Liver (tissue), 9 donors: ENCODE measurements around the gene ZDHHC9. TPM values are rescaled to one million over a fixed set of nuclear protein-coding genes. Genes with fewer than 3 reads are reported as not detected.

Experiments
- DNase-seq: peaks from one replicate; pipeline ENCODE4 v3.0.0-alpha.2; 2017; ENCODE audit warnings: low spot score
- H3K27ac ChIP-seq, 2 donors: one replicate each; pipeline ENCODE4 v1.7.0; 2013; ENCODE audit warnings: inconsistent platforms in 2 of 2, low read length in 2 of 2, control low read depth in 1 of 2, low read depth in 1 of 2, mild to moderate bottlenecking in 1 of 2
- H3K27me3 ChIP-seq, 4 donors: one replicate each; pipeline versions ENCODE4 v1.6.1 to v1.7.0; 2013; ENCODE audit warnings: low read length in 3 of 4, inconsistent platforms in 1 of 4, mild to moderate bottlenecking in 1 of 4, moderate library complexity in 1 of 4; ENCODE audit not compliant: control insufficient read depth in 4 of 4, insufficient read depth in 4 of 4
- H3K36me3 ChIP-seq, 4 donors: one replicate each; pipeline versions ENCODE4 v1.6.1 to v1.7.0; 2013; ENCODE audit warnings: low read length in 3 of 4, mild to moderate bottlenecking in 3 of 4, low read depth in 1 of 4, moderate library complexity in 1 of 4; ENCODE audit not compliant: control insufficient read depth in 4 of 4, insufficient read depth in 3 of 4
- H3K4me1 ChIP-seq, 4 donors: one replicate each; pipeline versions ENCODE4 v1.6.1 to v1.7.0; 2013; ENCODE audit warnings: low read length in 3 of 4, mild to moderate bottlenecking in 3 of 4, moderate library complexity in 1 of 4; ENCODE audit not compliant: control insufficient read depth in 4 of 4, insufficient read depth in 4 of 4
- H3K4me3 ChIP-seq, 3 donors: one replicate each; pipeline versions ENCODE4 v1.6.1 to v1.7.0; 2013; ENCODE audit warnings: low read length in 3 of 3, control low read depth in 1 of 3, low read depth in 1 of 3, mild to moderate bottlenecking in 1 of 3
- H3K9ac ChIP-seq, 2 donors: one replicate each; pipeline ENCODE4 v1.7.0; 2013; ENCODE audit warnings: low read length in 2 of 2, mild to moderate bottlenecking in 2 of 2, moderate library complexity in 2 of 2, control low read depth in 1 of 2, low read depth in 1 of 2
- H3K9me3 ChIP-seq, 4 donors: one replicate each; pipeline versions ENCODE4 v1.6.1 to v1.7.0; 2013; ENCODE audit warnings: low read length in 3 of 4; ENCODE audit not compliant: control insufficient read depth in 4 of 4
- EGR1 ChIP-seq, 2 donors: IDR thresholded peaks; 2 replicates each; pipeline ENCODE4 v1.6.1; 2016 to 2018; ENCODE audit warnings: antibody characterized with exemption in 2 of 2, low read depth in 2 of 2
- FOXA1 ChIP-seq: IDR thresholded peaks from 2 replicates; pipeline ENCODE4 v1.6.1; 2016; ENCODE audit warnings: antibody characterized with exemption
- GABPA ChIP-seq, 2 donors: IDR thresholded peaks in 1 of 2; conservative IDR thresholded peaks in 1 of 2; 2 replicates each; pipeline ENCODE4 v1.6.1; 2016; ENCODE audit warnings: antibody characterized with exemption in 2 of 2, mild to moderate bottlenecking in 1 of 2, moderate library complexity in 1 of 2
- HNF4A ChIP-seq, 2 donors: conservative IDR thresholded peaks; 2 replicates each; pipeline ENCODE4 v1.6.1; 2016; ENCODE audit warnings: antibody characterized with exemption in 2 of 2, mild to moderate bottlenecking in 2 of 2
- HNF4G ChIP-seq: IDR thresholded peaks from 2 replicates; pipeline ENCODE4 v1.6.1; 2016; ENCODE audit warnings: antibody characterized with exemption
- JUND ChIP-seq, 2 donors: IDR thresholded peaks; 2 replicates each; pipeline ENCODE4 v1.6.1; 2016; ENCODE audit warnings: antibody characterized with exemption in 2 of 2
- NR2F2 ChIP-seq: IDR thresholded peaks from 2 replicates; pipeline ENCODE4 v1.6.1; 2016; ENCODE audit warnings: antibody characterized with exemption
- RAD21 ChIP-seq, 2 donors: IDR thresholded peaks; 2 replicates each; pipeline ENCODE4 v1.6.1; 2016; ENCODE audit warnings: antibody characterized with exemption in 2 of 2, mild to moderate bottlenecking in 2 of 2
- RXRA ChIP-seq, 2 donors: IDR thresholded peaks; 2 replicates each; pipeline ENCODE4 v1.6.1; 2017 to 2018; ENCODE audit warnings: antibody characterized with exemption in 2 of 2, mild to moderate bottlenecking in 1 of 2
- SP1 ChIP-seq: IDR thresholded peaks from 2 replicates; pipeline ENCODE4 v1.6.1; 2018; ENCODE audit warnings: antibody characterized with exemption, mild to moderate bottlenecking
- TAF1 ChIP-seq: conservative IDR thresholded peaks from 2 replicates; pipeline ENCODE4 v1.6.1; 2016; ENCODE audit warnings: antibody characterized with exemption, mild to moderate bottlenecking
- YY1 ChIP-seq: IDR thresholded peaks from 2 replicates; pipeline ENCODE4 v1.6.1; 2016; ENCODE audit warnings: antibody characterized with exemption, mild to moderate bottlenecking
- ZBTB33 ChIP-seq: IDR thresholded peaks from 2 replicates; pipeline ENCODE4 v1.6.1; 2016; ENCODE audit warnings: antibody characterized with exemption
- WGBS: extraction: QIAGEN DNeasy Blood & Tissue Kit; methylation state at CpG from one replicate; pipeline ENCODE4 v1.1.7; 2013; 5-methylcytosine and 5-hydroxymethylcytosine counted together
- polyA plus RNA-seq, 2 donors: library from polyadenylated mRNA; stranded (reverse) in 1 of 2; unstranded in 1 of 2; fragments of 200-250 nt in 1 of 2; fragments of >200 nt in 1 of 2; fragmentation: Nextera tagmentation in 1 of 2; extraction: Ambion mirVana in 1 of 2; gene quantifications; one replicate each; pipeline versions ENCODE4 v1.2.1 to v1.2.3, GENCODE V29; 2013 to 2015
- total RNA-seq, 2 donors: library from RNA; depleted of rRNA; stranded (reverse); fragments of >200 nt; gene quantifications; one replicate each; pipeline ENCODE4 v1.2.3, GENCODE V29; 2014
- TF ChIP-seq, protein P1 (sequence below): IDR thresholded peaks from 2 replicates; pipeline ENCODE4 v1.6.1; 2016; ENCODE audit warnings: antibody characterized with exemption
- TF ChIP-seq, protein P2 (sequence below): IDR thresholded peaks from 2 replicates; pipeline ENCODE4 v1.6.1; 2016; ENCODE audit warnings: antibody characterized with exemption, mild to moderate bottlenecking
- TF ChIP-seq, protein P3 (sequence below): fragments of 150-350 bp; IDR thresholded peaks from 2 replicates; pipeline ENCODE4 v1.5.1; 2017; ENCODE audit warnings: improper control_type of control experiment, low read depth, low read length; ENCODE audit not compliant: missing input control
- TF ChIP-seq, protein P4 (sequence below): IDR thresholded peaks from 2 replicates; pipeline ENCODE4 v1.6.1; 2016; ENCODE audit warnings: antibody characterized with exemption
- donor health status: healthy.
- donor health status: healthy.
- donor health status: healthy.
- donor health status: healthy.
- donor health status: healthy.

The ZDHHC9 gene
- total and polyA plus RNA-seq, 4 donors = 10.2 to 26.8 (median 24.3) TPM

GRCh38 chrX:129761596-129761995, 82.1 kb downstream of the ZDHHC9 start:
- Histone ChIP-seq H3K9ac (no peak overlapping the region), H3K4me3 (no peak overlapping the region), H3K36me3 (no peaks in the 10 kb centered on the region), H3K27me3 (no peaks in the 10 kb centered on the region), H3K4me1 (peaks cover 0 to 3% (median 0%) of the 10 kb centered on the region in 4 donors), H3K27ac (no peak overlapping the region), H3K9me3 (no peaks in the 10 kb centered on the region)
- DNase-seq = no peak
- 98% methylated on average over 4 of the region's 4 CpGs for WGBS
- TF ChIP-seq EGR1 (IDR thresholded peaks at IDR 0.05; ENCODE audit: low read depth in 2 of 2) (no peak), HNF4G (no peak), GABPA (IDR thresholded peaks at IDR 0.05 in 1 of 2, conservative IDR thresholded peaks at IDR 0.05 in 1 of 2) (no peak), FOXA1 (no peak), JUND (IDR thresholded peaks at IDR 0.05) (no peak), ZBTB33 (no peak), RAD21 (IDR thresholded peaks at IDR 0.05) (no peak), HNF4A (conservative IDR thresholded peaks at IDR 0.05) (no peak), TAF1 (no peak), RXRA (IDR thresholded peaks at IDR 0.05) (no peak)
- TF ChIP-seq, protein P1, sequence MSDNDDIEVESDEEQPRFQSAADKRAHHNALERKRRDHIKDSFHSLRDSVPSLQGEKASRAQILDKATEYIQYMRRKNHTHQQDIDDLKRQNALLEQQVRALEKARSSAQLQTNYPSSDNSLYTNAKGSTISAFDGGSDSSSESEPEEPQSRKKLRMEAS = no peak
- TF ChIP-seq, protein P2, sequence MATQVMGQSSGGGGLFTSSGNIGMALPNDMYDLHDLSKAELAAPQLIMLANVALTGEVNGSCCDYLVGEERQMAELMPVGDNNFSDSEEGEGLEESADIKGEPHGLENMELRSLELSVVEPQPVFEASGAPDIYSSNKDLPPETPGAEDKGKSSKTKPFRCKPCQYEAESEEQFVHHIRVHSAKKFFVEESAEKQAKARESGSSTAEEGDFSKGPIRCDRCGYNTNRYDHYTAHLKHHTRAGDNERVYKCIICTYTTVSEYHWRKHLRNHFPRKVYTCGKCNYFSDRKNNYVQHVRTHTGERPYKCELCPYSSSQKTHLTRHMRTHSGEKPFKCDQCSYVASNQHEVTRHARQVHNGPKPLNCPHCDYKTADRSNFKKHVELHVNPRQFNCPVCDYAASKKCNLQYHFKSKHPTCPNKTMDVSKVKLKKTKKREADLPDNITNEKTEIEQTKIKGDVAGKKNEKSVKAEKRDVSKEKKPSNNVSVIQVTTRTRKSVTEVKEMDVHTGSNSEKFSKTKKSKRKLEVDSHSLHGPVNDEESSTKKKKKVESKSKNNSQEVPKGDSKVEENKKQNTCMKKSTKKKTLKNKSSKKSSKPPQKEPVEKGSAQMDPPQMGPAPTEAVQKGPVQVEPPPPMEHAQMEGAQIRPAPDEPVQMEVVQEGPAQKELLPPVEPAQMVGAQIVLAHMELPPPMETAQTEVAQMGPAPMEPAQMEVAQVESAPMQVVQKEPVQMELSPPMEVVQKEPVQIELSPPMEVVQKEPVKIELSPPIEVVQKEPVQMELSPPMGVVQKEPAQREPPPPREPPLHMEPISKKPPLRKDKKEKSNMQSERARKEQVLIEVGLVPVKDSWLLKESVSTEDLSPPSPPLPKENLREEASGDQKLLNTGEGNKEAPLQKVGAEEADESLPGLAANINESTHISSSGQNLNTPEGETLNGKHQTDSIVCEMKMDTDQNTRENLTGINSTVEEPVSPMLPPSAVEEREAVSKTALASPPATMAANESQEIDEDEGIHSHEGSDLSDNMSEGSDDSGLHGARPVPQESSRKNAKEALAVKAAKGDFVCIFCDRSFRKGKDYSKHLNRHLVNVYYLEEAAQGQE = no peak
- TF ChIP-seq, protein P3, sequence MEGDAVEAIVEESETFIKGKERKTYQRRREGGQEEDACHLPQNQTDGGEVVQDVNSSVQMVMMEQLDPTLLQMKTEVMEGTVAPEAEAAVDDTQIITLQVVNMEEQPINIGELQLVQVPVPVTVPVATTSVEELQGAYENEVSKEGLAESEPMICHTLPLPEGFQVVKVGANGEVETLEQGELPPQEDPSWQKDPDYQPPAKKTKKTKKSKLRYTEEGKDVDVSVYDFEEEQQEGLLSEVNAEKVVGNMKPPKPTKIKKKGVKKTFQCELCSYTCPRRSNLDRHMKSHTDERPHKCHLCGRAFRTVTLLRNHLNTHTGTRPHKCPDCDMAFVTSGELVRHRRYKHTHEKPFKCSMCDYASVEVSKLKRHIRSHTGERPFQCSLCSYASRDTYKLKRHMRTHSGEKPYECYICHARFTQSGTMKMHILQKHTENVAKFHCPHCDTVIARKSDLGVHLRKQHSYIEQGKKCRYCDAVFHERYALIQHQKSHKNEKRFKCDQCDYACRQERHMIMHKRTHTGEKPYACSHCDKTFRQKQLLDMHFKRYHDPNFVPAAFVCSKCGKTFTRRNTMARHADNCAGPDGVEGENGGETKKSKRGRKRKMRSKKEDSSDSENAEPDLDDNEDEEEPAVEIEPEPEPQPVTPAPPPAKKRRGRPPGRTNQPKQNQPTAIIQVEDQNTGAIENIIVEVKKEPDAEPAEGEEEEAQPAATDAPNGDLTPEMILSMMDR = no peak
- TF ChIP-seq, protein P4, sequence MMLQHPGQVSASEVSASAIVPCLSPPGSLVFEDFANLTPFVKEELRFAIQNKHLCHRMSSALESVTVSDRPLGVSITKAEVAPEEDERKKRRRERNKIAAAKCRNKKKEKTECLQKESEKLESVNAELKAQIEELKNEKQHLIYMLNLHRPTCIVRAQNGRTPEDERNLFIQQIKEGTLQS = no peak

DNA sequence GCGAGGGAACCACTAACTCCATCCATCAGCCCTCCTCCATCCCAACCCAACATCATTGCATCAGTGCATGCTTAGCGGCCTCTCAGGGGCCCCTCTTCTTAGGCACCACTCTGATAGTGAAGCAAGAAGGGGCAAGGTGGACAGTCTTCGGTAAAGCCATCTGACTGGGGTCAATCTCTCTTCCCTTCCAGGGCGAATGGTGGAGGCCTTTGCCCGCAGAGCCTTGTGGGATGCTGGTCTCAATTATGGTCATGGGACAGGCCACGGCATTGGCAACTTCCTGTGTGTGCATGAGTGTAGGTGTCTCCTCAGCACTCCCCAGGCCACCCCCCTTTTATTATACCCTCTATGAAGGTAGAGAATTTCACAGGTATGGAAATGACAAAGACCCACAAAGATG, 82.7 kb downstream of the ZDHHC9 start:
- Histone ChIP-seq H3K4me3 (no peak overlapping the region), H3K4me1 (peaks cover 0 to 3% (median 0%) of the 10 kb centered on the region in 4 donors), H3K9me3 (no peaks in the 10 kb centered on the region), H3K27ac (no peak overlapping the region), H3K9ac (no peak overlapping the region), H3K27me3 (no peaks in the 10 kb centered on the region), H3K36me3 (no peaks in the 10 kb centered on the region)
- DNase-seq = no peak
- 92% methylated on average over 6 of the region's 6 CpGs for WGBS
- TF ChIP-seq, protein P4 = no peak
- TF ChIP-seq, protein P1 = no peak
- no peak for TF ChIP-seq NR2F2
- no peak for TF ChIP-seq FOXA1
- no peak for TF ChIP-seq GABPA (IDR thresholded peaks at IDR 0.05 in 1 of 2, conservative IDR thresholded peaks at IDR 0.05 in 1 of 2)
- no peak for TF ChIP-seq YY1
- no peak for TF ChIP-seq HNF4G
- no peak for TF ChIP-seq TAF1
- no peak for TF ChIP-seq ZBTB33
- TF ChIP-seq, protein P2 = no peak
- TF ChIP-seq SP1 = no peak
